A375 (cell line): ENCODE measurements around the gene OR14J1. TPM values are rescaled to one million over a fixed set of nuclear protein-coding genes. Genes with fewer than 3 reads are reported as not detected.

Experiments
- total RNA-seq: library from RNA; depleted of rRNA; stranded (reverse); fragments of >200 nt; shearing (Covaris generic); gene quantifications from 2 replicates; pipeline ENCODE4 v1.2.3, GENCODE V29; 2014; rRNA removed

Gene OR14J1, protein sequence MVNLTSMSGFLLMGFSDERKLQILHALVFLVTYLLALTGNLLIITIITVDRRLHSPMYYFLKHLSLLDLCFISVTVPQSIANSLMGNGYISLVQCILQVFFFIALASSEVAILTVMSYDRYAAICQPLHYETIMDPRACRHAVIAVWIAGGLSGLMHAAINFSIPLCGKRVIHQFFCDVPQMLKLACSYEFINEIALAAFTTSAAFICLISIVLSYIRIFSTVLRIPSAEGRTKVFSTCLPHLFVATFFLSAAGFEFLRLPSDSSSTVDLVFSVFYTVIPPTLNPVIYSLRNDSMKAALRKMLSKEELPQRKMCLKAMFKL
- total RNA-seq: 0.03 TPM in 1 of 2 replicates, not detected in the other

DNA sequence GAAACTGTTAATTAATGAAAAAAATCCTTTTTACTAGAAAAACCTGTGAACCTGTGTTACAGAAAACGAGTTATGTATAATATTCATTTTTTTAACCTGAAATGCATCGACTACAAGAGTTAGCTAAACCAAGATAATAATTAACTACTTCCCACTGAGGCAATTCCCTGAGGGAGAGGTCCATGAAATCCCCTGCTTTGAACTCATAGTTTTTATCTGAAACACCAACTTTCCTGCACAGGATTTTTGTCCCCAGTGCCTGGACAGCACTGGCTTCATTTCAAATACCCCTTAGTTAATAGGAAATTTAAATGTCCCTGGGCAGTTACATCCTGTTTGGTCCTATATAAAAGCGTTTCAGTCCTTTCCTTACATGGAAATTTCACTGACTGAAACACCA is at the start of gene OR14J1:
TSS of gene OR14J1 (plus strand) at position 386 of the 400 bp plus-strand sequence. CDS start 4,989 bp downstream, outside the sequence.

Other genes starting within 250 kb of the OR14J1 start
- not detected in 2 replicates for gene OR2B3, start 214.4 kb upstream of the OR14J1 start, total RNA-seq
- gene OR2J1, start 202.2 kb upstream of the OR14J1 start, total RNA-seq: not detected in 2 replicates
- gene OR2J3, start 193.6 kb upstream of the OR14J1 start, total RNA-seq: not detected in 2 replicates
- gene OR2J2, start 130.8 kb upstream of the OR14J1 start, total RNA-seq: not detected in 2 replicates
- gene OR5V1, start 67.2 kb downstream of the OR14J1 start, total RNA-seq: not detected in 2 replicates
- 0.08 TPM in 1 of 2 replicates, not detected in the other for gene OR12D3, start 73.6 kb downstream of the OR14J1 start, total RNA-seq
- gene OR12D2, start 93.9 kb downstream of the OR14J1 start, total RNA-seq: not detected in 2 replicates
- gene OR12D1, start 113.2 kb downstream of the OR14J1 start, total RNA-seq: not detected in 2 replicates
- not detected in 2 replicates for gene OR10C1, start 137.6 kb downstream of the OR14J1 start, total RNA-seq
- not detected in 2 replicates for gene OR11A1, start 155.4 kb downstream of the OR14J1 start, total RNA-seq
- gene OR2H1, start 155.5 kb downstream of the OR14J1 start, total RNA-seq: not detected in 2 replicates
- gene MAS1L, start 186.3 kb downstream of the OR14J1 start, total RNA-seq: not detected in 2 replicates